HG03025 (cell line): ENCODE data around the gene TPRG1L.

Experiments
- ATAC-seq: cut with Tn5 transposase; IDR thresholded peaks from one replicate; pipeline ENCODE4 v1.9.1; 2021; ENCODE audit warnings: mild to moderate bottlenecking, moderate library complexity; ENCODE audit not compliant: unreplicated experiment, low FRiP score

Gene TPRG1L

DNA sequence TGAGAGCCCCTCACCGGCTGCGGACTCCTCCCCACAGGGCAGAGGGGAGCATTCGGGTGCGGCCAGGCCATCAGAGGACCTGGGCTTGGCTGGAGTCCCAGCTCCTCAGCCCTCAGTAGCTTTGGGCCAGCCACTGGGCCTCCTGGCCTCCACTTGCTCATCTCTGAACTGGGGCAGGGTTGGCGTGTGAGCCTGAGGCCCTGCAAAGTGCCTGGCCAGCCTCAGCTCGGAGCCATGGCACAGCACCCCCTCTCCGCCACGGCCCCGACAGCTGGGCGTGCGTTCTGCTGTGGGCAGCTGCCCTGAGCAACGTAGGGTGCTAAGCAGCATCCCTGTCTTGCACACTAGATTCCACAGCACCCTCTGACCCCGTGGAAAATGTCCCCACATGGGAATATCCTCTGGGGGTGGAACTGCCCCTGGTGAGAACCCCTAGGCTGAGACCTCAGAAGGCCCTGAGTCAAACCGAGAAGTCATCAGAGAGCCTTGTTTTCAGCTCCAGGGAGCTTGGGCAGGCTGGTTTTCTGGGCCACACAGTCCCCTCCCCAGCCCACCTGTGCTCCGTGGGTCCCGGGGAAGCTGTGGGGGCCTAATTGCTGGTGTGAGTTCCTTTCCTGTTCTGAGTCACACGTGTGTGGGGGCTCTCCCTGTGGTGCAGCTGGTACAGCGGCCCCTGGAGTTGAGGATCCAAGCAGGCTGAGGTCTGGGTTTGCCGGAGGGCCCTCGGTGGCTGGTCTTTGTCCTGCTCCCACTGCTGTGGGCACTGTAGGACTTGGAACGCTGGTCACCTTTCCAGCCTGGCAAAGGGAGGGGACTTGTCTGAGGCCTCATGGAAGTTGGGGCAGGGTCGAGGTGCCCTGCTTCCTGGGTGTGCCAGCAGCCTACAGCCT is 52.0 kb downstream of the TPRG1L start:
- peak; percentile 51 for ATAC-seq

DNA sequence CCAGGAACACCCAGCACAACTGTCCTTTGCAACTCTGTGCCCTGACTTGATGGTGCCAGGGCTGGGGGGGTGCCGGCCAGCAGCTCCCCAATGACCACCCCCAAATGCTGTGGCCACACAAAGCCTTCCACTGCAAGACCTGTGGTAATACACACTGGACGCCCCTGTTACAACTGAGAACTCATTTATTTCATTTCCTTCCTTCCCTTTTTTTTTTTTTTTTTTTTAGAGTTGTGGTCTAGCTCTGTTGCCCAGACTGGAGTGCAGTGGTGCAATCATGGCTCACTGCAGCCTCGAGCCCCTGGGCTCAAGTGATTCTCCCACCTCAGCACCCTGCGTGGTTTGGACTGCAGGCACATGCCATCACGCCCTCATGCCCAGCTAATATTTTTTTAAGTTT is 52.7 kb downstream of the TPRG1L start:
- no peak for ATAC-seq

DNA sequence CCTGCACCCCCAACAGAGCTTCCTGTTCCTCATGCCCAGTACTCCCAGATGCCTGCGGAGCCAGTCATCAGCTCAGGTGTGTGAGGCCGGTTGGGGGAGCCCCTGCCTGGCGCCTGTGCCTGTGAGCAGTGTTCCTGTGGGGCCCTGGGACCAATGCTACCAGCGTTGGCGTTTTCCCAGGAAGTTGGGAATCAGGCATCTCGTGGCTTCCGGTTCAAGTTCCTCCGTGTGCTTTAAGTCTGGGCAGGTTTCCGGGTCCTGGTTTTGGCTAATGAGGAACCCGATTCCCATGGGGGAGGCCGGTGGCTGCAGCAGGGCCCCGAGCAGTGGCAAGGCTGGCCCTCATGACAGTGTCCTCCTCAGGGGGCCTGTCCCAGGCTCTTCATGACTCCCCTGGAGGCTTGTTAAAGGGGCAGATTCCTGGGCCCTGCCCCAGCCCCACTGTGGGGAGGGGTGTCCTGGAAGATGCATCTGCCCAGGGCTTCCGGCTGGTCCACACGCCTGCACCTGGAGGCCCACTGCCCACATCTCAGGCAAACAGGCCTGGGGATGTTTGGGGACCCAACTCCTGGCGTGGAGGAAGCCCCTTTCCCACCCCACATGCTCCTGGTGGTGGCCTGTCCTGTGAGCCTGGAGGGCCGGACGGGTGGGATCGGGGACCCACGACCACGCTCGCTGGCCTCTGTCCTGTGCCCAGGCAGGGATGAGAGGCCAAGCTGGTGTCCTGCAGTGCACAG is 53.7 kb downstream of the TPRG1L start:
- ATAC-seq = no peak

DNA sequence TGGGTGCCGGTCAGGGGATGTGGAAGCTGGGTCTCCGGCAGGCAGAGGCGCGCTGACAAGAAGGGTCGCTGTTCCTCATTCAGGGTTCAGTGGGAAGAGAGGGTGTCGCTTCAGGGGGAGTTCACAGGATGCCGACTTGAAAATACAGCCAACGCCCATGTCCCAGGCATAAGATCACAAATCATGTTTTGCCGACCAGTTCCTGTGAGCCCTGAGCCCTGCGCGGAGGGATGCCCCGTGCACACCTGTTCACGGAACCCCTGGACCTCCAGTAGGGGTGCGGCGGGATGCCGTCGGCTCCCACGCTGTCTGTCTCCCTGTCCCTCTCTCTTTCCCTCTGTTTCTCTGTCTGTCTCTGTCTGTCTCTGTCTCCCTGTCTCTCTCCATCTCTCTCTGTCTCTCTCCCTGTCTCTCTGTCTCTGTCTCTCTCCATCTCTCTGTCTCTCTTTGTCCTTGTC is 54.3 kb downstream of the TPRG1L start:
- ATAC-seq = no peak
